Renal cortex interstitium (tissue), 11 donors: ENCODE measurements around the gene CELA2A. TPM values are rescaled to one million over a fixed set of nuclear protein-coding genes. Genes with fewer than 3 reads are reported as not detected.
"Not testable (repeated sequence)": the region's sequence is repeated elsewhere in the genome, so short reads cannot be mapped to it uniquely, and the experiment has no call there.

Experiments
- DNase-seq, 11 donors: peaks; one replicate each; pipeline ENCODE4 v3.0.0-alpha.2; 2013; ENCODE audit warnings: low read depth in 9 of 11, low spot score in 4 of 11; ENCODE audit errors: extremely low read depth in 1 of 11
- polyA plus RNA-seq, 3 donors: library from polyadenylated mRNA; unstranded; fragments of 120-200 nt; gene quantifications; one replicate each; pipeline ENCODE4 v1.2.1, GENCODE V29; 2013; ENCODE audit not compliant: insufficient read length in 3 of 3

The CELA2A gene
- polyA plus RNA-seq, 3 donors = 0.41 TPM; not detected in 2

- no peak for DNase-seq
These were observed 16.2 kb upstream of the CELA2A start for GRCh38 chr1:15440357-15440756.

GRCh38 chr1:15441247-15441646, 15.3 kb upstream of the CELA2A start:
- no peak for DNase-seq

- DNase-seq = no peak
These were observed 14.4 kb upstream of the CELA2A start for GRCh38 chr1:15442119-15442518.

GRCh38 chr1:15442759-15443158, 13.8 kb upstream of the CELA2A start:
- no peak for DNase-seq

GRCh38 chr1:15443281-15443680, 13.3 kb upstream of the CELA2A start:
- no peak for DNase-seq

GRCh38 chr1:15444468-15445389, 11.8 kb upstream of the CELA2A start:
- DNase-seq = no peak

- DNase-seq = no peak
These were observed 11.0 kb upstream of the CELA2A start for GRCh38 chr1:15445390-15446122.

- no peak for DNase-seq
These were observed 10.3 kb upstream of the CELA2A start for GRCh38 chr1:15446212-15446611.

- no peak for DNase-seq
These were observed 7.6 kb upstream of the CELA2A start for GRCh38 chr1:15448877-15449462.

GRCh38 chr1:15449567-15449966, 7.0 kb upstream of the CELA2A start:
- DNase-seq = no peak

GRCh38 chr1:15451014-15451722, 5.4 kb upstream of the CELA2A start:
- no peak for DNase-seq

- no peak for DNase-seq
These were observed 4.3 kb upstream of the CELA2A start for GRCh38 chr1:15452216-15452615.

- no peak for DNase-seq
These were observed 3.5 kb upstream of the CELA2A start for GRCh38 chr1:15452866-15453571.

- no peak for DNase-seq
These were observed 2.8 kb upstream of the CELA2A start for GRCh38 chr1:15453734-15454133.

GRCh38 chr1:15454256-15454655, 2.3 kb upstream of the CELA2A start:
- DNase-seq = no peak

GRCh38 chr1:15455522-15455921, 1.0 kb upstream of the CELA2A start:
- no peak for DNase-seq

GRCh38 chr1:15457585-15457984, 1.1 kb downstream of the CELA2A start:
- DNase-seq = no peak

GRCh38 chr1:15458388-15458787, 1.9 kb downstream of the CELA2A start:
- DNase-seq = not testable (repeated sequence)
